Measurements from ENCODE around the gene ABHD14A. TPM values are rescaled to one million over a fixed set of nuclear protein-coding genes. Genes with fewer than 3 reads are reported as not detected.
A peak's percentile ranks its signal among the peaks of the same experiment; 100 is the strongest.

ABHD14A gene
- total and polyA plus RNA-seq, 2 of the 13 experiments (the other 11 are each of a cell fraction or from before 2014, with no cell fraction given) = 29.5 to 46.9 TPM

DNA sequence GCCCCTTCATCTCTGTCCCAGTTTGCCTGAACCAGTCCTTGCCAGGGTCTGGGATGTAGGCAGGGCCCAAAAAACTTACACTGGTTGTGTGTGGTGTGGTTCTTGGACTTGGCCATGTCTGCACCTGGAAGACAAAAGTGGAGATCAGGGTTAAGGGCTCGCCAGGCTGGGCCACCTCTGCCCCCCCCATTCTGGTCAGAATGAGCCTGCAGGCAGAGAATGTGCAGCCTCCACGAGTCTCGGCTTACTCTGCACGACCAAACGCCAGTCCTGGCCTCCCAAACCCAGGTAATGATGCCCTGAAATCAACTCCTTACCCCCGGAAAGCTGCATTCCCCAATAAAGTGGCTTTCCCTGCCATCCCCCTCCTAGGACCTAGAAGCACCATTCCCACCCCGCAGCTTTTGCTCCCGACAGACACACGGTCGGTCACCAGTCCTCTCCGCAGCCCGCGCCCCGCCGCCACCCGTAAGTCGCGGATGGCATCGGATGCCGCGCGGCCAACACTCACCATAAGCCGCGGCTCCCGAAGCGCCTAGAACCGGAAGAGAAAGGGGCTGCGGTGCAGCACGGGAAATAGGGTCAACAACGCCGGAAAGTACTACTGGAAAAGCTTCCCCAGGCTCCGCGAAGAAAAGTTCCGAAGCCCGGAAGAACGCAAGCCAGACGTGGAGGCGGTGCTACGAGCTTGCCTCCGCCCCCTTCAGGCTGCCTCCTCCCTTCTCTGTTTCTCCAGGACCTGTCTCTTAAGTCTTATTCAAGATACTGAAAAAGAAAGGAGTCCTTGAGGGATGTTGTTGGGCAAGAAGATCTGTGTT lies 20.7 kb downstream of the ABHD14A start, which contains the start of gene RPL29 (continued):
- TF ChIP-seq NCOR1 (IDR thresholded peaks at IDR 0.05; ENCODE audit: borderline replicate concordance, low read length) = peak; percentile 37; the same call in 1 of the 2 replicates
- TF ChIP-seq GFI1 (CRISPR knock-in tag; IDR thresholded peaks at IDR 0.05; ENCODE audit: borderline replicate concordance) = peak; percentile 82
- 0 out of 2 replicates have a peak, but pooled peaks have one; percentile 36 for TF ChIP-seq ZNF570 (CRISPR knock-in tag; IDR thresholded peaks at IDR 0.05; ENCODE audit: borderline replicate concordance)
- no peak for TF ChIP-seq IRX3 (CRISPR knock-in tag; IDR thresholded peaks at IDR 0.05; ENCODE audit: borderline replicate concordance, low read depth)
- peak; percentile 86 for TF ChIP-seq ZNF781 (CRISPR knock-in tag; IDR thresholded peaks at IDR 0.05; ENCODE audit: borderline replicate concordance, not compliant biosample characterization)
- peak; percentile 74; the same call in 1 of the 2 replicates for TF ChIP-seq ZFAT (CRISPR knock-in tag; conservative IDR thresholded peaks at IDR 0.05)
- TF ChIP-seq ZNF562 (CRISPR knock-in tag; IDR thresholded peaks at IDR 0.05; ENCODE audit: borderline replicate concordance) = no peak; the same call in 1 of the 2 replicates
- TF ChIP-seq NRL (CRISPR knock-in tag; IDR thresholded peaks at IDR 0.05; ENCODE audit: borderline replicate concordance) = peak; percentile 92
- peak; percentile 94 for TF ChIP-seq XRCC5 (optimal IDR thresholded peaks at IDR 0.05; ENCODE audit: low read length)
- TF ChIP-seq ZEB1 (IDR thresholded peaks at IDR 0.05; ENCODE audit: insufficient replicate concordance, low read depth) = peak; percentile 89
- TF ChIP-seq ZNF256 (CRISPR knock-in tag; conservative IDR thresholded peaks at IDR 0.05) = peak; percentile 81; the same call in 1 of the 2 replicates
- TF ChIP-seq, protein P1, sequence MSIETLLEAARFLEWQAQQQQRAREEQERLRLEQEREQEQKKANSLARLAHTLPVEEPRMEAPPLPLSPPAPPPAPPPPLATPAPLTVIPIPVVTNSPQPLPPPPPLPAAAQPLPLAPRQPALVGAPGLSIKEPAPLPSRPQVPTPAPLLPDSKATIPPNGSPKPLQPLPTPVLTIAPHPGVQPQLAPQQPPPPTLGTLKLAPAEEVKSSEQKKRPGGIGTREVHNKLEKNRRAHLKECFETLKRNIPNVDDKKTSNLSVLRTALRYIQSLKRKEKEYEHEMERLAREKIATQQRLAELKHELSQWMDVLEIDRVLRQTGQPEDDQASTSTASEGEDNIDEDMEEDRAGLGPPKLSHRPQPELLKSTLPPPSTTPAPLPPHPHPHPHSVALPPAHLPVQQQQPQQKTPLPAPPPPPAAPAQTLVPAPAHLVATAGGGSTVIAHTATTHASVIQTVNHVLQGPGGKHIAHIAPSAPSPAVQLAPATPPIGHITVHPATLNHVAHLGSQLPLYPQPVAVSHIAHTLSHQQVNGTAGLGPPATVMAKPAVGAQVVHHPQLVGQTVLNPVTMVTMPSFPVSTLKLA (IDR thresholded peaks at IDR 0.05) = no peak
- TF ChIP-seq KMT2B (CRISPR knock-in tag; IDR thresholded peaks at IDR 0.05) = peak; percentile 79; the same call in 1 of the 2 replicates
- TF ChIP-seq DNMT3B (CRISPR knock-in tag; conservative IDR thresholded peaks at IDR 0.05) = peak; percentile 89; the same call in 1 of the 2 replicates
- TF ChIP-seq DR1 (CRISPR knock-in tag; IDR thresholded peaks at IDR 0.05) = peak; percentile 99
- TF ChIP-seq ZNF101 (CRISPR knock-in tag; IDR thresholded peaks at IDR 0.05; ENCODE audit: borderline replicate concordance, low read depth) = no peak
- no peak; the same call in 1 of the 2 replicates for TF ChIP-seq ZC3H4 (CRISPR knock-in tag; IDR thresholded peaks at IDR 0.05; ENCODE audit: borderline replicate concordance)
- TF ChIP-seq, protein P2, sequence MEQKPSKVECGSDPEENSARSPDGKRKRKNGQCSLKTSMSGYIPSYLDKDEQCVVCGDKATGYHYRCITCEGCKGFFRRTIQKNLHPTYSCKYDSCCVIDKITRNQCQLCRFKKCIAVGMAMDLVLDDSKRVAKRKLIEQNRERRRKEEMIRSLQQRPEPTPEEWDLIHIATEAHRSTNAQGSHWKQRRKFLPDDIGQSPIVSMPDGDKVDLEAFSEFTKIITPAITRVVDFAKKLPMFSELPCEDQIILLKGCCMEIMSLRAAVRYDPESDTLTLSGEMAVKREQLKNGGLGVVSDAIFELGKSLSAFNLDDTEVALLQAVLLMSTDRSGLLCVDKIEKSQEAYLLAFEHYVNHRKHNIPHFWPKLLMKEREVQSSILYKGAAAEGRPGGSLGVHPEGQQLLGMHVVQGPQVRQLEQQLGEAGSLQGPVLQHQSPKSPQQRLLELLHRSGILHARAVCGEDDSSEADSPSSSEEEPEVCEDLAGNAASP (CRISPR knock-in tag; IDR thresholded peaks at IDR 0.05; ENCODE audit: borderline replicate concordance) = peak; percentile 79
- TF ChIP-seq ZNF639 (CRISPR knock-in tag; conservative IDR thresholded peaks at IDR 0.05) = peak; percentile 93
- peak; percentile 45; the same call in 1 of the 2 replicates for TF ChIP-seq NFYB (CRISPR knock-in tag; IDR thresholded peaks at IDR 0.05)
- no peak; the same call in 1 of the 2 replicates for TF ChIP-seq ZNF800 (CRISPR knock-in tag; IDR thresholded peaks at IDR 0.05)

Data from HepG2 (cell line).